Neural progenitor cell (in vitro differentiated cells): ENCODE measurements around the gene MRPL57.
"Not testable (repeated sequence)": the region's sequence is repeated elsewhere in the genome, so short reads cannot be mapped to it uniquely, and the experiment has no call there.

Experiments used
- CTCF ChIP-seq: fragments of 200-600 bp; sonication (generic); IDR thresholded peaks from 2 replicates; pipeline ENCODE4 v1.5.1; 2017; ENCODE audit warnings: antibody characterized with exemption, mild to moderate bottlenecking
- EZH2 ChIP-seq: fragments of 200-600 bp; sonication (generic); IDR thresholded peaks from 2 replicates; pipeline ENCODE4 v1.6.1; 2017; ENCODE audit warnings: antibody characterized with exemption, mild to moderate bottlenecking, moderate library complexity

- not testable (repeated sequence) for TF ChIP-seq CTCF, EZH2
These were observed 39.0 kb downstream of the MRPL57 start for GRCh38 chr13:21215419-21215818.
